OCI-LY3 (cell line): ENCODE data around the gene COX8A.

Experiments used
- CTCF ChIP-seq: fragments of 200-600, 300-600 bp; sonication (generic); IDR thresholded peaks from 2 replicates; pipeline ENCODE4 v1.5.1; 2014; ENCODE audit warnings: antibody characterized with exemption, low read length, low read depth
- EZH2phosphoT487 ChIP-seq: fragments of 200-600 bp; shearing (Covaris generic); IDR thresholded peaks from 2 replicates; pipeline ENCODE4 v1.6.1; 2018; ENCODE audit warnings: antibody characterized with exemption, mixed run types, low read depth

GRCh38 chr11:64005691-64006090, 31.3 kb downstream of the COX8A start:
- TF ChIP-seq CTCF = no peak
- TF ChIP-seq EZH2phosphoT487 = no peak
